GM10266 (cell line): Measurements from ENCODE around the gene BCL2L15.

Experiments used
- DNase-seq: peaks from one replicate; pipeline ENCODE4 v3.0.0; 2012; ENCODE audit errors: extremely low spot score
- TF ChIP-seq, protein P1 (sequence below): IDR thresholded peaks from 2 replicates; pipeline ENCODE4 v1.5.1; 2012; ENCODE audit warnings: mild to moderate bottlenecking, low read depth; ENCODE audit not compliant: control insufficient read depth, insufficient read depth; ENCODE audit errors: missing control alignments

Gene BCL2L15

DNA sequence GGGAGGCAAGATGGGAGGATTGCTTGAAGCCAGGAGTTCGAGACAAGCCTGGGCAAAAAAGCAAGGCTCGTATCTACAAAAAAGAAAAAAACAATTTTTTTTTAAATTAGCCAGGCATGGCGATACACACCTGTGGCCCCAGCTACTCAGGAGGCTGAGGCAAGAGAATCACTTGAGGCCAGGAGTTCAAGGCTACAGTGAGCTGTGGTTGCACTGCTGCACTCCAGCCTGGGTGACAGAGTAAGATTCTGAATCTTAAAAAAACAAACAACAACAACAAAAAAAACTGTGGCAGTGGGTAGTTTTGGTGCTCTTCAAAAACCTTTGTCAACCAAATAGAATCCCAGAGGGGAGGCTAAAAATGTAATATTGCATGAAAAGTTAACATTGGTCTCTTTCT lies 16.6 kb downstream of the BCL2L15 start:
- no peak for DNase-seq

DNA sequence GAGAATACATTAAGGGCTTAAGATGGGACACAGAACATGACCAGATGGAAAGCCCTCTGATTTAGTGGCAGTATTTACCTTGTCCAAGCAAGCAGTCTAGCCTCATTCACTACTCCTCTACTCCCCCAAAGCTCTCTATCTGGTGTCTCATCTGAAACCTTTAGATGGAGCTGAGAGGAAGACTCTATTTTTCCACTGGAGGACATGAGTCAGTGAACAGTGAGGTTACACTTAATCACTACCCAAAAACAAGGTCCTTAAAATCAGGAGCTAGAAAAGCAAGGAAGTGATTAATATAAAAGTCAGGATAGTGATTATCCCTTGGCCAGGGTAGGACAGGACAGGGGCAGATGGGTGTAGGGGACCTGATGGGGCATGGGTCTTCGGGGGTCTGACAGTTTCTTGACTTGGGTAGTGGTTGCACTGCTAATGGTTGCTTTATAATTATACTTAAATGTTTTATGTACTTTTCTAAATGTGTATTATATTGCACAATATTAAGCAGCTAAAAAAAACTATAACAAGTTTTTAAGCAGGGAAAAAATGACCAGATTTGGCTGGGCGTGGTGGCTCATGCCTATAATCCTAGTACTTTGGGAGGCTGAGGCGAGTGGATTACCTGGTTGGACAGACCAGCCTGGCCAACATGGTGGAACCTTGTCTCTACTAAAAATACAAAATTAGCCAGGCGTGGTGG lies 18.8 kb downstream of the BCL2L15 start:
- DNase-seq = no peak
- TF ChIP-seq, protein P1, sequence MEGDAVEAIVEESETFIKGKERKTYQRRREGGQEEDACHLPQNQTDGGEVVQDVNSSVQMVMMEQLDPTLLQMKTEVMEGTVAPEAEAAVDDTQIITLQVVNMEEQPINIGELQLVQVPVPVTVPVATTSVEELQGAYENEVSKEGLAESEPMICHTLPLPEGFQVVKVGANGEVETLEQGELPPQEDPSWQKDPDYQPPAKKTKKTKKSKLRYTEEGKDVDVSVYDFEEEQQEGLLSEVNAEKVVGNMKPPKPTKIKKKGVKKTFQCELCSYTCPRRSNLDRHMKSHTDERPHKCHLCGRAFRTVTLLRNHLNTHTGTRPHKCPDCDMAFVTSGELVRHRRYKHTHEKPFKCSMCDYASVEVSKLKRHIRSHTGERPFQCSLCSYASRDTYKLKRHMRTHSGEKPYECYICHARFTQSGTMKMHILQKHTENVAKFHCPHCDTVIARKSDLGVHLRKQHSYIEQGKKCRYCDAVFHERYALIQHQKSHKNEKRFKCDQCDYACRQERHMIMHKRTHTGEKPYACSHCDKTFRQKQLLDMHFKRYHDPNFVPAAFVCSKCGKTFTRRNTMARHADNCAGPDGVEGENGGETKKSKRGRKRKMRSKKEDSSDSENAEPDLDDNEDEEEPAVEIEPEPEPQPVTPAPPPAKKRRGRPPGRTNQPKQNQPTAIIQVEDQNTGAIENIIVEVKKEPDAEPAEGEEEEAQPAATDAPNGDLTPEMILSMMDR = no peak

More for the DNA sequence above, 16.6 kb downstream of the BCL2L15 start:
- TF ChIP-seq, protein P1 = no peak

DNA sequence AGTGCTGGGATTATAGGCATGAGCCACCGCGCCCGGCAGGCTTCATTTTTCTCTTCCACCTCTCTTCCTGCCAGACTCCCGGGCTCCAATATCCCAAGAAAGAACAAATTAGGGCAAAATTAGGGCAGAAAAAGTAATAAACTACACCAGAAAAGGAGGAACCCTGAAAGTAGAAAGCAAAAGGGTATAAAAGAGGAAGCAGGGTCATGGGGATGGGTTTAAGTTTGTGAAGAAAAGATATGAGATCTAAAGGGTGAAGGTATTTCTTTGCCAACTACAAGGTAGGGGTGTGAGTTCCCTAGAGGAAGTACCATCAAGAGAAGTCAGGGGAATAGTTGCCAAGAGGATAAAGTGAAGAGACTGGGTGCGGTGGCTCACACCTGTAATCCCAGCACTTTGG lies 25.7 kb downstream of the BCL2L15 start:
- TF ChIP-seq, protein P1 = no peak
- no peak for DNase-seq

DNA sequence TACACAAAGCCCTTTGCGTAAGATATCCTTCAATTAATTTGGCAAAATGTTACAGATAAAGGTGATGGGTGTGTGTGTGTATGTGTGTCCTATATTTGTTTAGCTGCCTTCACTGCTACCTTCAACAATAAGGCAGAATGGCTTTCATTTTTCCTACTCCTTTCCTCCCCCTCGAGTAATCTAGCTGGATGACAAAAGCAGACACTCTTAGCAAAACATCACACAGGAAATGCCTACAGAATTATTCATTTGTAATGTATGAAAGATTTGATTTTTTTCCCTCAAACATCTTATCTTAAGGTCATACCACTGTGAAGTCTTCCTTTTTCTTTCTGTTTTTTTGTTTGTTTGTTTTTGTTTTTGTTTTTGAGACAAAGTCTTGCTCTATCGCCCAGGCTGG lies 26.5 kb downstream of the BCL2L15 start:
- DNase-seq = no peak

DNA sequence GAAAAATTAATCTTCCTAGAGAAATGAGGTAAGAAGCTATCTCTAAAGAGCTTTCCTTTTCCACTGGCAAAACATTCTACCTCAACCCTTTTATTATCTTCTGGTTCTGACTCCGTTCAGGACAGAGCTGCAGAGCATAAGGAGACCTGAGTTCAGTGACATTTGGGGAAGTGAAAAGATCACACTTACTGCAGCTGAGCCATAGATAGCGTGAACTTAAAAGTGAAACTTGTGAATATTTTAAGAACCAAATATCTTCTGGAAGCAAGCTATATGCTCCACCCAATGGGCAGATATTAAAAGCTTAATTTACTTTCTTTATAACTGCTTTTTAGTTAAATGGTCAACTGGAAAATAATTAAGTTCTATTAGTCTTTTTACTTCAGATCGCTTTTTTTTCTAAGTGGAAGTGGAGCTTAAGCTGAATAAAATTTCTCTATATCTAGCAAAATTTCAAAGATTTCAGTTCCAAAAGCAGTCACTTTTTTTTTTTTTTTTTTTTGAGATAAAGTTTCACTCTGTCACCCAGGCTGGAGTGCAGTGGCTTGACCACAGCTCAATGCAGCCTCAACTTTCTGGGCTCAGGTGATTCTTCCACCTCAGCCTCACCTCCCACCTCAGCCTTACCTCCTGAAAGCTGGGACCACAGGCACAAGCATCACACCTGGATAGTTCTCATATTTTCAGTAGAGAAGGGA lies 27.8 kb downstream of the BCL2L15 start:
- DNase-seq = peak; percentile 40
- TF ChIP-seq, protein P1 = no peak

More for the DNA sequence above, 26.5 kb downstream of the BCL2L15 start:
- TF ChIP-seq, protein P1 = no peak

DNA sequence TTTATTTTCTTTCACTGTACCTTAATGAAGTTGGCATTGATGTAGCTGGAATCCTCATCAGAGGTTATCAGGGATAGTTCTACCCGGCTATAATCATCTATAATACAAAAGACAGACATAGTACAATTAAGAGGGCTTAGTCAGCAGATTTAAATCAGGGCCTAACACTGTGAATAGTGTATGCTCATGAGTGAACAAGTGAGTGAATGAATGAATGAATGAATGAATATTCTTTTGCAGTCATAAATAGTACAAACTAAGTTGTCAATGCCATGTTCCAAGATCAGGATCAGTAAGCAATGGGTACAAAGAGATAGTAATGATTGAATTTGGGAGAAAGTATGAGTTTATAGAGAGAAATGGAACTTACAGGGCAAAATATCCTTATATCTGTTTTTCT lies 28.4 kb downstream of the BCL2L15 start:
- TF ChIP-seq, protein P1 = no peak
- DNase-seq = no peak

DNA sequence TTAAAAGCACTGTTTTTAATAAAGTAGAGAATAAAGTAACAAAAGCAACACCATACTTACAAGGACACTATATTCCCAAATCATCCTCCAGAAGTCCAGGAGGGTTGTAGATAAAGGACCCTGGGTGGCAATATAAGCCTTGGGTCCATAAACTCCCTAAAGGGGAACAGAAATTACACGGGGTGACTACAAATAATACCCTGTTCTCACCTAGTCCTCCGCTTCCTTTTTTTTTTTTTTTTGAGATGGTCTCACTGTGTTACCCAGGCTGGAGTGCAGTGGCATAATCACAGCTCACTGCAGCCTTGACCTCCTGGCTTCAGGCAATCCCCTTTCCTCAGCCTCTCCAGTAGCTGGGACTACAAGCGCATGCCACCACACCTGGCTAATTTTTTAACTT lies 29.0 kb downstream of the BCL2L15 start:
- TF ChIP-seq, protein P1 = no peak
- DNase-seq = no peak
